SK-N-SH (cell line): ENCODE results near the gene IST1. TPM values are rescaled to one million over a fixed set of nuclear protein-coding genes. Genes with fewer than 3 reads are reported as not detected.

Source experiments
- CTCF ChIA-PET: fragments of 300-600, 350-600 bp; formaldehyde crosslinking; extraction: SDS; loops from one replicate; lab custom pipeline; 2021; lab: Yijun Ruan, JAX
- POLR2A ChIA-PET: fragments of 350-600 bp; sonication (Branson Sonifier 250); formaldehyde crosslinking; extraction: SDS; loops from one replicate; lab custom pipeline; 2020; ENCODE audit warnings: antibody characterized with exemption, inconsistent platforms; lab: Yijun Ruan, JAX
- DNase-seq: peaks from one replicate; pipeline ENCODE4 v3.0.0; 2012
- H2AFZ ChIP-seq: fragments of 200-600 bp; sonication (generic); 2 replicates; pipeline ENCODE4 v1.8.1; 2016; ENCODE audit warnings: antibody characterized with exemption, mild to moderate bottlenecking, low read depth
- H3F3A ChIP-seq: fragments of 200-600 bp; sonication (generic); replicated peaks from 2 replicates; pipeline ENCODE3; 2016; ENCODE audit warnings: antibody characterized with exemption, mild to moderate bottlenecking; ENCODE audit not compliant: insufficient read depth
- H3K27ac ChIP-seq, 2 experiments: fragments of 200-500 bp in 1 of 2; fragments of 200-600 bp in 1 of 2; sonication (Bioruptor generic) in 1 of 2; sonication (generic), shearing (Covaris generic) in 1 of 2; 2 replicates each; pipeline versions ENCODE4 v1.5.1 to v1.6.1; 2014 to 2016; ENCODE audit warnings: low read depth in 2 of 2, inconsistent platforms in 1 of 2, low read length in 1 of 2, mild to moderate bottlenecking in 1 of 2, mixed read lengths in 1 of 2
- H3K27me3 ChIP-seq: fragments of 200-600 bp; sonication (generic), shearing (Covaris generic); 2 replicates; pipeline ENCODE4 v1.6.1; 2016; ENCODE audit warnings: mixed run types; ENCODE audit not compliant: insufficient read depth
- H3K36me3 ChIP-seq, 2 experiments: fragments of 200-500 bp in 1 of 2; fragments of 200-600 bp in 1 of 2; sonication (Bioruptor generic) in 1 of 2; sonication (generic) in 1 of 2; replicated peaks in 1 of 2; 2 replicates each; pipeline versions ENCODE3 to v1.5.1; 2014 to 2016; ENCODE audit warnings: low read length in 1 of 2, mild to moderate bottlenecking in 1 of 2; ENCODE audit not compliant: insufficient read depth in 2 of 2, control insufficient read depth in 1 of 2
- H3K4me1 ChIP-seq, 2 experiments: fragments of 200-500 bp in 1 of 2; fragments of 200-600 bp in 1 of 2; sonication (Bioruptor generic) in 1 of 2; sonication (generic), shearing (Covaris generic) in 1 of 2; 2 replicates each; pipeline versions ENCODE4 v1.5.1 to v1.6.1; 2014 to 2016; ENCODE audit warnings: low read depth in 1 of 2, low read length in 1 of 2, mixed run types in 1 of 2; ENCODE audit not compliant: insufficient read depth in 2 of 2, control insufficient read depth in 1 of 2
- H3K4me2 ChIP-seq: fragments of 200-600 bp; sonication (generic), shearing (Covaris generic); 2 replicates; pipeline ENCODE4 v1.6.1; 2017; ENCODE audit warnings: mixed run types
- H3K4me3 ChIP-seq, 2 experiments: fragments of 200-500 bp in 1 of 2; fragments of 200-600 bp in 1 of 2; sonication (Bioruptor generic) in 1 of 2; sonication (generic), shearing (Covaris generic) in 1 of 2; 2 replicates each; pipeline versions ENCODE4 v1.5.1 to v1.8.1; 2014 to 2016; ENCODE audit warnings: low read depth in 2 of 2, inconsistent platforms in 1 of 2, low read length in 1 of 2, mild to moderate bottlenecking in 1 of 2, mixed read lengths in 1 of 2, moderate library complexity in 1 of 2
- H3K79me2 ChIP-seq: fragments of 200-600 bp; sonication (generic); 2 replicates; pipeline ENCODE4 v1.8.1; 2017; ENCODE audit warnings: mild to moderate bottlenecking; ENCODE audit not compliant: insufficient read depth
- H3K9ac ChIP-seq: fragments of 200-600 bp; sonication (generic); 2 replicates; pipeline ENCODE4 v1.6.1; 2017; ENCODE audit warnings: mixed run types
- H3K9me2 ChIP-seq: fragments of 200-600 bp; sonication (generic); 2 replicates; pipeline ENCODE4 v1.6.1; 2017; ENCODE audit warnings: mixed run types
- H3K9me3 ChIP-seq: fragments of 200-600 bp; sonication (generic); 2 replicates; pipeline ENCODE4 v1.6.1; 2017; ENCODE audit warnings: mixed run types, mild to moderate bottlenecking, moderate library complexity
- H4K20me1 ChIP-seq: fragments of 200-600 bp; sonication (generic); 2 replicates; pipeline ENCODE4 v1.6.1; 2017; ENCODE audit warnings: mild to moderate bottlenecking, mixed run types; ENCODE audit not compliant: insufficient read depth
- CHD2 ChIP-seq: fragments of 150-350 bp; IDR thresholded peaks from 2 replicates; pipeline ENCODE4 v1.6.1; 2018; ENCODE audit warnings: low read length; ENCODE audit not compliant: partially characterized antibody
- GABPA ChIP-seq: IDR thresholded peaks from 2 replicates; pipeline ENCODE4 v1.4.0; 2012; ENCODE audit warnings: low read depth, mild to moderate bottlenecking
- GATA2 ChIP-seq: sonication (generic); formaldehyde crosslinking; IDR thresholded peaks from 2 replicates; pipeline ENCODE4 v1.5.0; 2020; ENCODE audit warnings: mild to moderate bottlenecking, missing genetic modification reagents
- MEF2A ChIP-seq: IDR thresholded peaks from 2 replicates; pipeline ENCODE4 v1.4.0; 2012; ENCODE audit warnings: low read depth, borderline replicate concordance
- NFIC ChIP-seq: IDR thresholded peaks from 2 replicates; pipeline ENCODE4 v1.4.0; 2012; ENCODE audit warnings: borderline replicate concordance
- NRF1 ChIP-seq: IDR thresholded peaks from 2 replicates; pipeline ENCODE4 v1.6.1; 2012; ENCODE audit warnings: low read depth, mild to moderate bottlenecking, low read length
- POLR2AphosphoS5 ChIP-seq: IDR thresholded peaks from 2 replicates; pipeline ENCODE4 v1.6.1; 2012; ENCODE audit warnings: low read depth, low read length
- RAD21 ChIP-seq: IDR thresholded peaks from 2 replicates; pipeline ENCODE4 v1.6.1; 2012; ENCODE audit warnings: mild to moderate bottlenecking, low read length
- RCOR1 ChIP-seq: fragments of 150-350 bp; IDR thresholded peaks from 2 replicates; pipeline ENCODE4 v1.6.1; 2017; ENCODE audit warnings: antibody characterized with exemption, low read length
- RFX5 ChIP-seq: IDR thresholded peaks from 2 replicates; pipeline ENCODE4 v1.6.1; 2012; ENCODE audit warnings: mild to moderate bottlenecking, improper control_type of control experiment, low read length
- RXRA ChIP-seq: IDR thresholded peaks from 2 replicates; pipeline ENCODE4 v1.4.0; 2012; ENCODE audit warnings: low read depth, mild to moderate bottlenecking, borderline replicate concordance
- SIN3A ChIP-seq: IDR thresholded peaks from 2 replicates; pipeline ENCODE4 v1.6.1; 2012; ENCODE audit warnings: low read depth, mild to moderate bottlenecking, low read length, moderate library complexity, borderline replicate concordance
- TCF12 ChIP-seq: IDR thresholded peaks from 2 replicates; pipeline ENCODE4 v1.4.0; 2012
- WGBS: methylation state at CpG from one replicate; pipeline ENCODE4 v1.1.6; 2017; ENCODE audit warnings: low lambda C conversion rate; 5-methylcytosine and 5-hydroxymethylcytosine counted together
- polyA plus RNA-seq, 3 experiments: library from polyadenylated mRNA; depleted of rRNA; stranded (reverse); fragments of >200 nt; gene quantifications; 2 replicates each; pipeline ENCODE4 v1.2.3, GENCODE V29; 2012
- TF ChIP-seq, protein P1 (sequence below): IDR thresholded peaks from 2 replicates; pipeline ENCODE4 v1.4.0; 2012; ENCODE audit warnings: low read depth
- TF ChIP-seq, protein P2 (sequence below): IDR thresholded peaks from 2 replicates; pipeline ENCODE4 v1.4.0; 2012; ENCODE audit warnings: low read depth, borderline replicate concordance

Gene IST1
- polyA plus RNA-seq, 1 of the 3 experiments (the other 2 are of a cell fraction): 133 TPM

- TF ChIP-seq GATA2 (CRISPR knock-in tag): no peak
- TF ChIP-seq NFIC: peak; percentile 63
- no peak for TF ChIP-seq RCOR1
- TF ChIP-seq, protein P1, sequence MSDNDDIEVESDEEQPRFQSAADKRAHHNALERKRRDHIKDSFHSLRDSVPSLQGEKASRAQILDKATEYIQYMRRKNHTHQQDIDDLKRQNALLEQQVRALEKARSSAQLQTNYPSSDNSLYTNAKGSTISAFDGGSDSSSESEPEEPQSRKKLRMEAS: peak; percentile 65
- no peak for TF ChIP-seq NRF1
- peak; percentile 97 for TF ChIP-seq MEF2A
- no peak for TF ChIP-seq SIN3A
- no peak for TF ChIP-seq RFX5
- TF ChIP-seq POLR2AphosphoS5: no peak
- TF ChIP-seq GABPA: no peak
- TF ChIP-seq CHD2: no peak
- no peak for TF ChIP-seq RXRA
- peak; percentile 90 for TF ChIP-seq TCF12
Observed at GRCh38 chr16:71929048-71929447, 33.7 kb downstream of the IST1 start (continued).

DNA sequence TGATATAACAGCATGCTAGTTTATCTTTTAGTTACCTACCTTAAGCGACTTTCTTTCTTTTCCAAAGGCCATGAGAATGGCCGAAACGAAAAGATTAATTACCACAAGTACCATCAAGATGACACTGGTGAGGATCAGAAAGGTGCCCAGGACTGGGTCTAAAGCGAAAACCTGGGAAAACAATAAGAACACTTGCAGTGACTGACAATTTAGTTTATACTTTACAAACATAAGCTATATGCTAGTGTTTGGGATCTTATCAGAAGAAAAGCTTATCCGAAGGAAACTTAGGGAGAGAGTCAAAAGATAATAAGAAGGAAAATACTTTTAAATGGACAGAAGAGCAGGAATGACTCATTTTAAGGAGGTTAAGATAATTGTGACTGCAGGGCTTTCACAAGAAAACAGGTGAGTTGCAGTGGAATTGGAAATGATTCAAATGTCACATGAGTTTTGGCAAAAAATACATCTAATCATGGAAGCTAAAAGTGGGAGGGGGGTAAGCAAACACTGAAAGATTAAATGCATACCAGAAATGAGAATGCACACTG is 34.8 kb downstream of the IST1 start:
- no peak for DNase-seq
- H3K9ac ChIP-seq: peak overlapping the region; percentile 55

More for the DNA sequence above, 34.8 kb downstream of the IST1 start:
- TF ChIP-seq POLR2AphosphoS5 (no peak), RAD21 (no peak), MEF2A (no peak), CHD2 (no peak)
- TF ChIP-seq, protein P1: no peak
- TF ChIP-seq, protein P2, sequence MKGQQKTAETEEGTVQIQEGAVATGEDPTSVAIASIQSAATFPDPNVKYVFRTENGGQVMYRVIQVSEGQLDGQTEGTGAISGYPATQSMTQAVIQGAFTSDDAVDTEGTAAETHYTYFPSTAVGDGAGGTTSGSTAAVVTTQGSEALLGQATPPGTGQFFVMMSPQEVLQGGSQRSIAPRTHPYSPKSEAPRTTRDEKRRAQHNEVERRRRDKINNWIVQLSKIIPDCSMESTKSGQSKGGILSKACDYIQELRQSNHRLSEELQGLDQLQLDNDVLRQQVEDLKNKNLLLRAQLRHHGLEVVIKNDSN: no peak
- H3K4me1 ChIP-seq: peaks cover 17 to 40% of the 10 kb centered on the region in 2 experiments
- peak overlapping the region; percentile 48 to 87; a peak in 3 of 4 replicates for H3K27ac ChIP-seq
- H3K79me2 ChIP-seq: peaks cover 56% of the 10 kb centered on the region
- H3F3A ChIP-seq: peaks cover 50% of the 10 kb centered on the region
- no peak overlapping the region for H3K4me3 ChIP-seq
- H3K36me3 ChIP-seq: peaks cover 50 to 63% of the 10 kb centered on the region in 2 experiments
- no peaks in the 10 kb centered on the region for H3K9me2 ChIP-seq
- peak overlapping the region; percentile 47; the same call in 1 of the 2 replicates for H3K4me2 ChIP-seq
- H3K27me3 ChIP-seq: no peaks in the 10 kb centered on the region
- H2AFZ ChIP-seq: no peak overlapping the region
- CTCF ChIA-PET: interaction anchor here (1.9 to 2.0 kb wide), 2 partner anchors 32 to 47 kb away, joined by 7 to 8 read pairs; partner anchors contain the start of gene ZNF821
- POLR2A ChIA-PET: interaction anchor here (1.0 kb wide), 1 partner anchor 9 kb away, joined by 3 read pairs; no protein-coding TSS in a partner anchor
- peaks cover 77% of the 10 kb centered on the region for H4K20me1 ChIP-seq
- no peaks in the 10 kb centered on the region for H3K9me3 ChIP-seq
- WGBS: 84% methylated on average over 5 of the region's 5 CpGs
